Measurements from ENCODE around the gene SEC14L1. TPM values are rescaled to one million over a fixed set of nuclear protein-coding genes. Genes with fewer than 3 reads are reported as not detected.
"Not testable (repeated sequence)": the region's sequence is repeated elsewhere in the genome, so short reads cannot be mapped to it uniquely, and the experiment has no call there.

SEC14L1 gene
- total and polyA plus RNA-seq, 4 donors = 17.0 to 52.0 (median 26.8) TPM

- H3K9me3 ChIP-seq (ENCODE audit: control insufficient read depth in 4 of 4, low read length in 3 of 4); H3K27me3 ChIP-seq (ENCODE audit: control insufficient read depth in 4 of 4, insufficient read depth in 4 of 4, low read length in 3 of 4); H3K27ac ChIP-seq (ENCODE audit: low read depth in 1 of 2, low read length in 2 of 2); H3K9ac ChIP-seq (ENCODE audit: low read depth in 1 of 2, low read length in 2 of 2); H3K4me1 ChIP-seq (ENCODE audit: control insufficient read depth in 4 of 4, insufficient read depth in 4 of 4, low read length in 3 of 4); H3K4me3 ChIP-seq (ENCODE audit: low read depth in 1 of 3, low read length in 3 of 3); H3K36me3 ChIP-seq (ENCODE audit: control insufficient read depth in 4 of 4, insufficient read depth in 3 of 4, low read depth in 1 of 4, low read length in 3 of 4); DNase-seq (ENCODE audit: low spot score): not testable (repeated sequence)
- peak; percentile 31 to 61 for TF ChIP-seq HNF4A (conservative IDR thresholded peaks at IDR 0.05)
- WGBS = 60% methylated on average over 11 of the region's 11 CpGs
Measured at GRCh38 chr17:77111165-77111933, 29.4 kb upstream of the SEC14L1 start.

GRCh38 chr17:77111934-77112296 lies 28.9 kb upstream of the SEC14L1 start:
- H3K27ac ChIP-seq (ENCODE audit: low read depth in 1 of 2, low read length in 2 of 2) = no peak overlapping the region
- H3K4me1 ChIP-seq (ENCODE audit: control insufficient read depth in 4 of 4, insufficient read depth in 4 of 4, low read length in 3 of 4) = peaks cover 0 to 5% (median 1%) of the 10 kb centered on the region in 4 donors
- DNase-seq (ENCODE audit: low spot score) = no peak
- no peaks in the 10 kb centered on the region for H3K36me3 ChIP-seq (ENCODE audit: control insufficient read depth in 4 of 4, insufficient read depth in 3 of 4, low read depth in 1 of 4, low read length in 3 of 4)
- H3K9ac ChIP-seq (ENCODE audit: low read depth in 1 of 2, low read length in 2 of 2) = no peak overlapping the region
- 76% methylated on average over 5 of the region's 5 CpGs for WGBS
- TF ChIP-seq EGR1 (IDR thresholded peaks at IDR 0.05; ENCODE audit: low read depth in 2 of 2) (no peak), SP1 (IDR thresholded peaks at IDR 0.05) (no peak), FOXA1 (IDR thresholded peaks at IDR 0.05) (no peak), RXRA (IDR thresholded peaks at IDR 0.05) (no peak)
- TF ChIP-seq, protein P1, sequence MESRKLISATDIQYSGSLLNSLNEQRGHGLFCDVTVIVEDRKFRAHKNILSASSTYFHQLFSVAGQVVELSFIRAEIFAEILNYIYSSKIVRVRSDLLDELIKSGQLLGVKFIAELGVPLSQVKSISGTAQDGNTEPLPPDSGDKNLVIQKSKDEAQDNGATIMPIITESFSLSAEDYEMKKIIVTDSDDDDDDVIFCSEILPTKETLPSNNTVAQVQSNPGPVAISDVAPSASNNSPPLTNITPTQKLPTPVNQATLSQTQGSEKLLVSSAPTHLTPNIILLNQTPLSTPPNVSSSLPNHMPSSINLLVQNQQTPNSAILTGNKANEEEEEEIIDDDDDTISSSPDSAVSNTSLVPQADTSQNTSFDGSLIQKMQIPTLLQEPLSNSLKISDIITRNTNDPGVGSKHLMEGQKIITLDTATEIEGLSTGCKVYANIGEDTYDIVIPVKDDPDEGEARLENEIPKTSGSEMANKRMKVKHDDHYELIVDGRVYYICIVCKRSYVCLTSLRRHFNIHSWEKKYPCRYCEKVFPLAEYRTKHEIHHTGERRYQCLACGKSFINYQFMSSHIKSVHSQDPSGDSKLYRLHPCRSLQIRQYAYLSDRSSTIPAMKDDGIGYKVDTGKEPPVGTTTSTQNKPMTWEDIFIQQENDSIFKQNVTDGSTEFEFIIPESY (IDR thresholded peaks at IDR 0.05) = no peak
- TF ChIP-seq, protein P2, sequence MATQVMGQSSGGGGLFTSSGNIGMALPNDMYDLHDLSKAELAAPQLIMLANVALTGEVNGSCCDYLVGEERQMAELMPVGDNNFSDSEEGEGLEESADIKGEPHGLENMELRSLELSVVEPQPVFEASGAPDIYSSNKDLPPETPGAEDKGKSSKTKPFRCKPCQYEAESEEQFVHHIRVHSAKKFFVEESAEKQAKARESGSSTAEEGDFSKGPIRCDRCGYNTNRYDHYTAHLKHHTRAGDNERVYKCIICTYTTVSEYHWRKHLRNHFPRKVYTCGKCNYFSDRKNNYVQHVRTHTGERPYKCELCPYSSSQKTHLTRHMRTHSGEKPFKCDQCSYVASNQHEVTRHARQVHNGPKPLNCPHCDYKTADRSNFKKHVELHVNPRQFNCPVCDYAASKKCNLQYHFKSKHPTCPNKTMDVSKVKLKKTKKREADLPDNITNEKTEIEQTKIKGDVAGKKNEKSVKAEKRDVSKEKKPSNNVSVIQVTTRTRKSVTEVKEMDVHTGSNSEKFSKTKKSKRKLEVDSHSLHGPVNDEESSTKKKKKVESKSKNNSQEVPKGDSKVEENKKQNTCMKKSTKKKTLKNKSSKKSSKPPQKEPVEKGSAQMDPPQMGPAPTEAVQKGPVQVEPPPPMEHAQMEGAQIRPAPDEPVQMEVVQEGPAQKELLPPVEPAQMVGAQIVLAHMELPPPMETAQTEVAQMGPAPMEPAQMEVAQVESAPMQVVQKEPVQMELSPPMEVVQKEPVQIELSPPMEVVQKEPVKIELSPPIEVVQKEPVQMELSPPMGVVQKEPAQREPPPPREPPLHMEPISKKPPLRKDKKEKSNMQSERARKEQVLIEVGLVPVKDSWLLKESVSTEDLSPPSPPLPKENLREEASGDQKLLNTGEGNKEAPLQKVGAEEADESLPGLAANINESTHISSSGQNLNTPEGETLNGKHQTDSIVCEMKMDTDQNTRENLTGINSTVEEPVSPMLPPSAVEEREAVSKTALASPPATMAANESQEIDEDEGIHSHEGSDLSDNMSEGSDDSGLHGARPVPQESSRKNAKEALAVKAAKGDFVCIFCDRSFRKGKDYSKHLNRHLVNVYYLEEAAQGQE (IDR thresholded peaks at IDR 0.05) = no peak
- TF ChIP-seq, protein P3, sequence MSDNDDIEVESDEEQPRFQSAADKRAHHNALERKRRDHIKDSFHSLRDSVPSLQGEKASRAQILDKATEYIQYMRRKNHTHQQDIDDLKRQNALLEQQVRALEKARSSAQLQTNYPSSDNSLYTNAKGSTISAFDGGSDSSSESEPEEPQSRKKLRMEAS (IDR thresholded peaks at IDR 0.05) = no peak
- no peaks in the 10 kb centered on the region for H3K27me3 ChIP-seq (ENCODE audit: control insufficient read depth in 4 of 4, insufficient read depth in 4 of 4, low read length in 3 of 4)
- H3K9me3 ChIP-seq (ENCODE audit: control insufficient read depth in 4 of 4, low read length in 3 of 4) = no peaks in the 10 kb centered on the region
- no peak overlapping the region for H3K4me3 ChIP-seq (ENCODE audit: low read depth in 1 of 3, low read length in 3 of 3)

- 65% methylated on average over 2 of the region's 2 CpGs for WGBS
- no peak for DNase-seq (ENCODE audit: low spot score)
- TF ChIP-seq YY1 (IDR thresholded peaks at IDR 0.05) (no peak), RAD21 (IDR thresholded peaks at IDR 0.05) (peak; percentile 6 to 15), NR2F2 (IDR thresholded peaks at IDR 0.05) (peak; percentile 50)
- H3K4me3 ChIP-seq (ENCODE audit: low read depth in 1 of 3, low read length in 3 of 3) = no peak overlapping the region
- H3K36me3 ChIP-seq (ENCODE audit: control insufficient read depth in 4 of 4, insufficient read depth in 3 of 4, low read depth in 1 of 4, low read length in 3 of 4) = no peaks in the 10 kb centered on the region
- H3K4me1 ChIP-seq (ENCODE audit: control insufficient read depth in 4 of 4, insufficient read depth in 4 of 4, low read length in 3 of 4) = peaks cover 0 to 5% (median 1%) of the 10 kb centered on the region in 4 donors
- no peaks in the 10 kb centered on the region for H3K9me3 ChIP-seq (ENCODE audit: control insufficient read depth in 4 of 4, low read length in 3 of 4)
- H3K9ac ChIP-seq (ENCODE audit: low read depth in 1 of 2, low read length in 2 of 2) = no peak overlapping the region
- peak overlapping the region in 1 of 2 donors; percentile 39 for H3K27ac ChIP-seq (ENCODE audit: low read depth in 1 of 2, low read length in 2 of 2)
- H3K27me3 ChIP-seq (ENCODE audit: control insufficient read depth in 4 of 4, insufficient read depth in 4 of 4, low read length in 3 of 4) = no peaks in the 10 kb centered on the region
Measured at GRCh38 chr17:77115510-77115909, 25.3 kb upstream of the SEC14L1 start.
